ENCODE results near the gene OR7G3. TPM values are rescaled to one million over a fixed set of nuclear protein-coding genes. Genes with fewer than 3 reads are reported as not detected.

OR7G3 gene
- total RNA-seq, result not detected

DNA sequence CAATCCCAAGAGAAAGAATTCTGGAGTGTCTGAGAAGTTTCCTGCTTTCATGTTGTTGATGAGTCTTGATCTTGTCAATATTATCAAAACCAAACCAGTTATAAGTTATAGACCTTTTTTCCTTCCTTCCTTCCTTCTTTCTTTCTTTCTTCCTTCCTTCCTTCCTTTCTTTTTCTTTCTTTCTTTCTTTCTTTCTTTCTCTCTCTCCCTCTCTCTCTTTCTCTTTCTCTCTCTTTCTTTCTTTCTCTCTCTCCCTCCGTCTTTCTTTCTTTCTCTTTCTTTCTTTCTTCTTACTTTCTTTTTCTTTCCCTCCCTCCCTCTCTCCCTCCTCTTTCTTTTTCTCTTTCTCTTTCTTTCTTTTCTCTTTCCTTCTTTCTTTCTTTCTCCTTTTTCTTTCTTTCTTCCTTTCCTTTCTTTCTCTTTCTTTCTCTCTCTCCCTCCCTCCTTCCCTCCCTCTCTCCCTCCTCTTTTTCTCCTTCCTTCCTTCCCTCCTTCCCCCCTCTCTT is at the start of gene OR7G3:
Gene OR7G3, minus strand, starts transcription at position 51 of the 506 bp plus-strand sequence. Its CDS starts 0 bp downstream, at position 51.
- no peaks in the 10 kb centered on the region for H3K36me3 ChIP-seq (ENCODE audit: control insufficient read depth in 3 of 3, insufficient read depth in 3 of 3, low read length in 3 of 3)
- no peaks in the 10 kb centered on the region for H3K4me1 ChIP-seq (ENCODE audit: control insufficient read depth in 3 of 3, insufficient read depth in 3 of 3, low read length in 3 of 3)
- H3K4me3 ChIP-seq (ENCODE audit: low read length in 3 of 3), result no peak within 1 kb of the TSS
- H3K27me3 ChIP-seq (ENCODE audit: control insufficient read depth in 3 of 3, insufficient read depth in 3 of 3, low read length in 3 of 3), result peaks cover 0 to 5% (median 0%) of the 10 kb centered on the region in 3 donors
- H3K9me3 ChIP-seq (ENCODE audit: control insufficient read depth in 3 of 3, low read length in 3 of 3), result peaks cover 0 to 4% (median 0%) of the 10 kb centered on the region in 3 donors
- H3K27ac ChIP-seq (ENCODE audit: low read depth, low read length), result no peak within 1 kb of the TSS
- H3K9ac ChIP-seq (ENCODE audit: low read depth in 1 of 3, low read length in 3 of 3), result no peak within 1 kb of the TSS

DNA sequence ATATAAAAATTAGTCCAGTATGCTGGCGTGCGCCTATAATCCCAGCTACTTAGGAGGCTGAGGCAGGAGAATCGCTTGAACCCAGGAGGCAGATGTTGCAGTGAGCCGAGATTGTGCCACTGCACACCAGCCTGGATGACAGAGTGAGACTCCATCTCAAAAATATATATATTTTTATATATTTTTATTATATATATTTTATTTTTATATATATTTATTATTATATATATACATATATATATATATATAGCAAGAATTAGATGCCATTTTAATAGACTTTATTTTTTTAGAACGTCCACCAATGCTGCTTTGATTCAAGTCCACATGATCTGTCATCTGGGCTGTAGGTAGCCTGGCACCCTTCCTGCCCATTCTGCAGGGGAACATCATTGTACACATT is 48.6 kb upstream of the OR7G3 start:
- Histone ChIP-seq H3K4me3 (ENCODE audit: low read length in 3 of 3) (no peak overlapping the region), H3K27ac (ENCODE audit: low read depth, low read length) (no peak overlapping the region), H3K27me3 (ENCODE audit: control insufficient read depth in 3 of 3, insufficient read depth in 3 of 3, low read length in 3 of 3) (no peaks in the 10 kb centered on the region), H3K9ac (ENCODE audit: low read depth in 1 of 3, low read length in 3 of 3) (no peak overlapping the region), H3K4me1 (ENCODE audit: control insufficient read depth in 3 of 3, insufficient read depth in 3 of 3, low read length in 3 of 3) (no peaks in the 10 kb centered on the region), H3K9me3 (ENCODE audit: control insufficient read depth in 3 of 3, low read length in 3 of 3) (no peaks in the 10 kb centered on the region), H3K36me3 (ENCODE audit: control insufficient read depth in 3 of 3, insufficient read depth in 3 of 3, low read length in 3 of 3) (no peaks in the 10 kb centered on the region)

DNA sequence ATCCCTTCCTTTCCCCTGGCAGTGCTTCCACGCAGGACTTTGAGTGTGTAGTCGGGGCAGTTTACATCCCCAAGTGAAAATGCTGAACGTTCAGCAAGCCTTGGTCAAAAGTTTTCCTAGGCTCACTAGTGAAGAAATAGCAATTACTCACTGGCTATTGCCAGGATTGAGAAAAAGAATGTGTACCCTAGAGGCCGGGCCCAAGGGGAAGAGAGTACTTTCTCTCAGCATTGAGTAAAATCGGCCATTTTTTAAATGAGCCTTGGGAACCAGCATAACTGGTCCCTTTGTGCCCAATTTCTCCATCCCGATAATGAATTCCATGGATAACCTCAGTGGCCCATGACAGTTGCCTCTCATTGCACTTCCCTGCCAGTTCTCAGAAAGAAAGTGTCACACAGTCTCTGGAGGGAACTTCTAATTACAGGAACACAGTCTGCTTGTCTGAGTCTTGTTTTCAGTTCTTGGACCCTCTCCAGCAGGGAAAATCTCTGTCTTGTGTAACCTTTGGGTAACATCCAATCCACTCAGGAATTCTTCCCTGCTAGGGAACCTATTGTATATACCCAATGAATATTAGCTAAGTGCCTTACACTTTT is 44.7 kb upstream of the OR7G3 start:
- H3K27me3 ChIP-seq (ENCODE audit: control insufficient read depth in 3 of 3, insufficient read depth in 3 of 3, low read length in 3 of 3), result no peaks in the 10 kb centered on the region
- no peak overlapping the region for H3K27ac ChIP-seq (ENCODE audit: low read depth, low read length)
- H3K4me3 ChIP-seq (ENCODE audit: low read length in 3 of 3), result no peak overlapping the region
- H3K4me1 ChIP-seq (ENCODE audit: control insufficient read depth in 3 of 3, insufficient read depth in 3 of 3, low read length in 3 of 3), result no peaks in the 10 kb centered on the region
- no peaks in the 10 kb centered on the region for H3K9me3 ChIP-seq (ENCODE audit: control insufficient read depth in 3 of 3, low read length in 3 of 3)
- H3K9ac ChIP-seq (ENCODE audit: low read depth in 1 of 3, low read length in 3 of 3), result no peak overlapping the region
- peaks cover 0 to 1% (median 0%) of the 10 kb centered on the region in 3 donors for H3K36me3 ChIP-seq (ENCODE audit: control insufficient read depth in 3 of 3, insufficient read depth in 3 of 3, low read length in 3 of 3)

DNA sequence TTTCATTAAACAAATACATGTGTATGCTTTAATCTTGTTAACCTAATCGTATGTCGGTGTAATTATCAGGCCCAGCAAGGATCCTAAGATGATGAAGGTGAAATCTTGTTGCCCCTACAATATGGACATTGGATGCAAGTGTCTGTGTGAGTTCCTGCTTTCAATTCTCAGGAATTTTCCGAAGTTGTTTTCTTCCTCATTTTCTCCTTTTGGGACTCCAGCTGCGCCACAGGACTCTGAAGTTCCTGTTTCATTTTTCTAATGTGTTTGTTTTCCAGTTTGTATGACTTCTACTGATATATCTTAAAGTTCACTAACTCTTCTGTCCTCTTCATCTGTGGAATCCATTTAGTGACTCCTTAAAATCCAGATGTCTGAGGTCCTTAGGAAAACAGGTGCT is 40.1 kb upstream of the OR7G3 start:
- Histone ChIP-seq H3K36me3 (ENCODE audit: control insufficient read depth in 3 of 3, insufficient read depth in 3 of 3, low read length in 3 of 3) (peaks cover 17 to 32% (median 26%) of the 10 kb centered on the region in 3 donors), H3K4me1 (ENCODE audit: control insufficient read depth in 3 of 3, insufficient read depth in 3 of 3, low read length in 3 of 3) (no peaks in the 10 kb centered on the region), H3K9me3 (ENCODE audit: control insufficient read depth in 3 of 3, low read length in 3 of 3) (peaks cover 0 to 3% (median 0%) of the 10 kb centered on the region in 3 donors), H3K9ac (ENCODE audit: low read depth in 1 of 3, low read length in 3 of 3) (no peak overlapping the region), H3K27ac (ENCODE audit: low read depth, low read length) (no peak overlapping the region), H3K27me3 (ENCODE audit: control insufficient read depth in 3 of 3, insufficient read depth in 3 of 3, low read length in 3 of 3) (no peaks in the 10 kb centered on the region), H3K4me3 (ENCODE audit: low read length in 3 of 3) (no peak overlapping the region)

DNA sequence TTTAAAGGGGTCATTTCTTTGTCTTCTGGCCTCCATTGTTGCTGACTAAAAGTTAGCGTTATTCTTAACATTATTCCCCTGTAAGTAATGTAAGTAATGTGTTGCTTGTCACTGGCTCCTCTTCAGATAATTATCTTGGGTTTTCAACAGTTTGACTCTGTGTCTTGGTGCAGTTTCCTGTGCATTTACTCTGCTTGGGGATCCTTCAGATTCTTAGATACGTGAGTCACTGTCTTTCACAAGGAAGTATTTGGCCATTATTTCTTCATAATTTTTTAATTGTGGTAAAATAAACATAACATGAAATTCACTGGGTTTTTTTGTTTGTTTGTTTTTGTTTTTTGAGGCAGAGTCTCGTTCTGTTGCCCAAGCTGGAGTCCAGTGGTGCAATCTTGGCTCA is 38.5 kb upstream of the OR7G3 start:
- H3K4me3 ChIP-seq (ENCODE audit: low read length in 3 of 3), result no peak overlapping the region
- no peak overlapping the region for H3K27ac ChIP-seq (ENCODE audit: low read depth, low read length)
- H3K9ac ChIP-seq (ENCODE audit: low read depth in 1 of 3, low read length in 3 of 3), result no peak overlapping the region
- peaks cover 8 to 14% (median 13%) of the 10 kb centered on the region in 3 donors for H3K9me3 ChIP-seq (ENCODE audit: control insufficient read depth in 3 of 3, low read length in 3 of 3)
- no peaks in the 10 kb centered on the region for H3K4me1 ChIP-seq (ENCODE audit: control insufficient read depth in 3 of 3, insufficient read depth in 3 of 3, low read length in 3 of 3)
- no peaks in the 10 kb centered on the region for H3K27me3 ChIP-seq (ENCODE audit: control insufficient read depth in 3 of 3, insufficient read depth in 3 of 3, low read length in 3 of 3)
- peaks cover 33 to 47% (median 42%) of the 10 kb centered on the region in 3 donors for H3K36me3 ChIP-seq (ENCODE audit: control insufficient read depth in 3 of 3, insufficient read depth in 3 of 3, low read length in 3 of 3)

DNA sequence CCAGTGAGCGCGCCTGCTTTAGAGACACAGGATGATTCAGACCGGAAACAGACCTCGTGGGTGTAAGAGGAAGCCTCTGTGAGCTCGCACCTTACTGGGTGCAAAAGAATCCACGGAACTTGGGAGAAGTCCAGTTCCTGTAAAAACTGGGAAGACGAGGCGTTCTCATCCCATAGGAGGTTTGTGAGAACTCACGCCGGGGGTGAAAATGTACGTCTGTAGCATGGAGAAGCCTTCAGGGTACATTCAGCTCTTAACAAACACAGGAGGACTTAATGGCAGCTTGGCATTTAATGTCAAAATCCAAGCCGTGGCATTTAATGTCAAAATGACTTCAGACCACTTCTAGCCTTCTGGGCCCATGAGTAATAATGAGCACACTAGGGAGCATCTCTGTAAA is 34.7 kb upstream of the OR7G3 start:
- Histone ChIP-seq H3K4me3 (ENCODE audit: low read length in 3 of 3) (no peak overlapping the region), H3K9ac (ENCODE audit: low read depth in 1 of 3, low read length in 3 of 3) (no peak overlapping the region), H3K27me3 (ENCODE audit: control insufficient read depth in 3 of 3, insufficient read depth in 3 of 3, low read length in 3 of 3) (no peaks in the 10 kb centered on the region), H3K4me1 (ENCODE audit: control insufficient read depth in 3 of 3, insufficient read depth in 3 of 3, low read length in 3 of 3) (no peaks in the 10 kb centered on the region), H3K9me3 (ENCODE audit: control insufficient read depth in 3 of 3, low read length in 3 of 3) (peaks cover 8 to 14% (median 14%) of the 10 kb centered on the region in 3 donors), H3K36me3 (ENCODE audit: control insufficient read depth in 3 of 3, insufficient read depth in 3 of 3, low read length in 3 of 3) (peaks cover 68 to 84% (median 71%) of the 10 kb centered on the region in 3 donors), H3K27ac (ENCODE audit: low read depth, low read length) (no peak overlapping the region)

DNA sequence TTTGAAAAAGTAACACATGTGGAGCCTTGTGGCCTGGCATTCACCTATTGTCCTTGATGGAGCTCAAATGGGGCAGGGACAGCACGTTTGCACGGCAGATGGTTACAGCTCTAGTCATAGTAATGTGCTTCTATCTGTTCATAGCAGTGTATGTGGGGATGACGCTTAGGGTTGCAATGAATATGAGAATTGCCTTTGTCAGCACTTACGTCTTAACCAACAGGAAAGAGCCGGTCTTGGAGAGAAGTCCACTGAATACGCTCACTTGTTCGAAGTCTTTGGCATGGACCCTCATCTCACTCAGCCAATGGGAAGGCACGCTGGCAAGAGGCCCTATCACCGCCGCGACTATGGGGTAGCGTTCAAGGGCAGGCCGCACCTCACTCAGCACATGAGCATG is 33.1 kb upstream of the OR7G3 start:
- Histone ChIP-seq H3K27ac (ENCODE audit: low read depth, low read length) (no peak overlapping the region), H3K9me3 (ENCODE audit: control insufficient read depth in 3 of 3, low read length in 3 of 3) (peaks cover 8 to 20% (median 18%) of the 10 kb centered on the region in 3 donors), H3K4me3 (ENCODE audit: low read length in 3 of 3) (no peak overlapping the region), H3K36me3 (ENCODE audit: control insufficient read depth in 3 of 3, insufficient read depth in 3 of 3, low read length in 3 of 3) (peaks cover 74 to 91% (median 74%) of the 10 kb centered on the region in 3 donors), H3K9ac (ENCODE audit: low read depth in 1 of 3, low read length in 3 of 3) (no peak overlapping the region), H3K4me1 (ENCODE audit: control insufficient read depth in 3 of 3, insufficient read depth in 3 of 3, low read length in 3 of 3) (no peaks in the 10 kb centered on the region), H3K27me3 (ENCODE audit: control insufficient read depth in 3 of 3, insufficient read depth in 3 of 3, low read length in 3 of 3) (no peaks in the 10 kb centered on the region)

DNA sequence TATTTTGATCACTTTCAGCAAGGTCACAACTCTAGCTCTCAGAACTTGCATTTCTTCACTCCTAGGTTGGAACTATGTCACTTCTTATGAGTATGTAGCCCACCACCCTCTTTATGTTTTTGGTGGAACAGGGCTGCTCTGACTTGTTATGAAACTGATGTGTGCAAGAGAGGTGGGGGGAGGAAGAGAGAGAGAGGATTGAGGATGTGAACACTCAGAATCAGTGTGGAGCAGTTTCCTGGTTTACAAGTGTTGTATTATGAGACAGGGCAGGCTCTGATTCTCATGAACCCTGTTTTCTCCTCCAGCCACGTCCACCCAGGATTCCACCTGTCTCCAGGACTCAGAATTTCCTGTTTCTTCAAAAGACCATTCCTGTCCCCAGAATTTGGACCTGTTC is 29.6 kb upstream of the OR7G3 start:
- no peaks in the 10 kb centered on the region for H3K27me3 ChIP-seq (ENCODE audit: control insufficient read depth in 3 of 3, insufficient read depth in 3 of 3, low read length in 3 of 3)
- no peaks in the 10 kb centered on the region for H3K4me1 ChIP-seq (ENCODE audit: control insufficient read depth in 3 of 3, insufficient read depth in 3 of 3, low read length in 3 of 3)
- peaks cover 6 to 20% (median 15%) of the 10 kb centered on the region in 3 donors for H3K9me3 ChIP-seq (ENCODE audit: control insufficient read depth in 3 of 3, low read length in 3 of 3)
- H3K36me3 ChIP-seq (ENCODE audit: control insufficient read depth in 3 of 3, insufficient read depth in 3 of 3, low read length in 3 of 3), result peaks cover 54 to 62% (median 60%) of the 10 kb centered on the region in 3 donors
- no peak overlapping the region for H3K9ac ChIP-seq (ENCODE audit: low read depth in 1 of 3, low read length in 3 of 3)
- no peak overlapping the region for H3K4me3 ChIP-seq (ENCODE audit: low read length in 3 of 3)
- H3K27ac ChIP-seq (ENCODE audit: low read depth, low read length), result no peak overlapping the region

DNA sequence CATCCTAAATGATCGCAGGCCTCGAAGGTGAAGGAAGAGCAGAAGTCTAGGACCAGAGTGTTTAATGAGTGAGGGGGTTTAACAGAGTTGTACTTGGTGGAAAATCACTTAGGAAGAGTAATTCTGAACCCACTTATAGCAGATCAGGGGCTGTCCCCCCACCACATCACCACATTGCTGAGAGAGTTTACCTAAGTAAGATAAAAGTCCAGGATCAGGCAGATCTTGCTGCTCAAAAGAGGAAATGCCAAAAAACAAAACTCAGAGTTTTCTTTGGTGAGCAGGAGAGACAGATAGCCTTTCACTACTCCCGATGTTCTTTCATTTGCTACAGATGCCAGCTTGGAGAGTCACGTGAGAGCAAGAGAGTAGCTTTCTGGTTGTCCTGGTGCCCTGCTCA is 28.8 kb upstream of the OR7G3 start:
- peaks cover 3 to 13% (median 8%) of the 10 kb centered on the region in 3 donors for H3K9me3 ChIP-seq (ENCODE audit: control insufficient read depth in 3 of 3, low read length in 3 of 3)

DNA sequence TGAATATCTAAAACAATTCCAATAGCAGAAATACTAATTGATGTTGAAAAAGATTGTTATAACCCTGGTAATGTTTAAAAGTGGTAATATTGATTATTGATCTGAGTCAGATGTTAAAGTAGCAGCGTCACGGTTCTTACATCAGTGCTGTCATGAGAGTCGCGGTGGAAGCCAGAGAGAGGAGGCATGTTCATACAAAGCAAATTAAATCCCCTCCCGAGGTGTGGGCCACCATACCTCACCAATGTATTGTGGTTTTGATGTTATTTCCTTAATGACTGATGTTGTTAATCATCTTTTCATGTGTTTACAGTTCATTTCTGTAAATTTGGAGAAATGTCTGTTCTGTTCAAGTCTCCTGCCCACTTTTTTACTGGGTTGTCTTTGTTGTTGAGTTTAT is 24.6 kb upstream of the OR7G3 start:
- H3K27me3 ChIP-seq (ENCODE audit: control insufficient read depth in 3 of 3, insufficient read depth in 3 of 3, low read length in 3 of 3), result no peaks in the 10 kb centered on the region

More for the DNA sequence above, 28.8 kb upstream of the OR7G3 start:
- H3K9ac ChIP-seq (ENCODE audit: low read depth in 1 of 3, low read length in 3 of 3), result no peak overlapping the region
- H3K36me3 ChIP-seq (ENCODE audit: control insufficient read depth in 3 of 3, insufficient read depth in 3 of 3, low read length in 3 of 3), result peaks cover 47 to 55% (median 53%) of the 10 kb centered on the region in 3 donors
- no peak overlapping the region for H3K4me3 ChIP-seq (ENCODE audit: low read length in 3 of 3)
- H3K4me1 ChIP-seq (ENCODE audit: control insufficient read depth in 3 of 3, insufficient read depth in 3 of 3, low read length in 3 of 3), result no peaks in the 10 kb centered on the region
- H3K27me3 ChIP-seq (ENCODE audit: control insufficient read depth in 3 of 3, insufficient read depth in 3 of 3, low read length in 3 of 3), result no peaks in the 10 kb centered on the region
- no peak overlapping the region for H3K27ac ChIP-seq (ENCODE audit: low read depth, low read length)

More for the DNA sequence above, 24.6 kb upstream of the OR7G3 start:
- Histone ChIP-seq H3K4me3 (ENCODE audit: low read length in 3 of 3) (no peak overlapping the region), H3K27ac (ENCODE audit: low read depth, low read length) (no peak overlapping the region), H3K4me1 (ENCODE audit: control insufficient read depth in 3 of 3, insufficient read depth in 3 of 3, low read length in 3 of 3) (no peaks in the 10 kb centered on the region), H3K36me3 (ENCODE audit: control insufficient read depth in 3 of 3, insufficient read depth in 3 of 3, low read length in 3 of 3) (peaks cover 15 to 22% (median 21%) of the 10 kb centered on the region in 3 donors), H3K9me3 (ENCODE audit: control insufficient read depth in 3 of 3, low read length in 3 of 3) (peaks cover 2 to 7% (median 6%) of the 10 kb centered on the region in 3 donors), H3K9ac (ENCODE audit: low read depth in 1 of 3, low read length in 3 of 3) (no peak overlapping the region)

All from skeletal muscle tissue (tissue), 4 donors.